ENCODE measurements around the gene TMEM131L.
"Not testable (repeated sequence)": the region's sequence is repeated elsewhere in the genome, so short reads cannot be mapped to it uniquely, and the experiment has no call there.

Gene TMEM131L

DNA sequence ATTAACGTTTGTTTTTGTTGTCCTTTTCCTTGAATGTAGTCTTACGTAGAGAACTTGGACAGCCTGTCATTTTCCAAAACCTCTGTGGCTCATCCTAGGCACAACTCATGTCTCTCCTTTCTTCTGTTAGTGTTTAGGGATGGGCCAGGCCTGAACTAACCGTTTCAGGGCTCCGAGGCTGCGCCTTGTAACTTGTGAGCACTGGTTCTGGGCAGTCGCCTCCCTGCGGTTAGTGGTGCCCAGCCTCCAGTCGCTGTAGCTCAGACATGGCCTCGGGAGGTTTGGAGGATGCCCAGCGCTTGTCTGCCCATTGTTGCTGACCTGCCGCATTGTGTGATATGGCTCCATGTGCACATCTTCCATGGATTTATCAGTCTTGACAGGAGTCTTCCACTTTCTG lies 32.8 kb downstream of the TMEM131L start:
- Histone ChIP-seq H3K4me3 (replicated peaks; ENCODE audit: low read depth, low read length) (no peak overlapping the region), H3K36me3 (ENCODE audit: control insufficient read depth, insufficient read depth, low read length) (peaks cover 6% of the 10 kb centered on the region), H3K27me3 (replicated peaks; ENCODE audit: control insufficient read depth, insufficient read depth, low read length) (no peaks in the 10 kb centered on the region)
- no peak for DNase-seq (ENCODE audit: extremely low read depth, insufficient read length)
- TF ChIP-seq, protein P1, sequence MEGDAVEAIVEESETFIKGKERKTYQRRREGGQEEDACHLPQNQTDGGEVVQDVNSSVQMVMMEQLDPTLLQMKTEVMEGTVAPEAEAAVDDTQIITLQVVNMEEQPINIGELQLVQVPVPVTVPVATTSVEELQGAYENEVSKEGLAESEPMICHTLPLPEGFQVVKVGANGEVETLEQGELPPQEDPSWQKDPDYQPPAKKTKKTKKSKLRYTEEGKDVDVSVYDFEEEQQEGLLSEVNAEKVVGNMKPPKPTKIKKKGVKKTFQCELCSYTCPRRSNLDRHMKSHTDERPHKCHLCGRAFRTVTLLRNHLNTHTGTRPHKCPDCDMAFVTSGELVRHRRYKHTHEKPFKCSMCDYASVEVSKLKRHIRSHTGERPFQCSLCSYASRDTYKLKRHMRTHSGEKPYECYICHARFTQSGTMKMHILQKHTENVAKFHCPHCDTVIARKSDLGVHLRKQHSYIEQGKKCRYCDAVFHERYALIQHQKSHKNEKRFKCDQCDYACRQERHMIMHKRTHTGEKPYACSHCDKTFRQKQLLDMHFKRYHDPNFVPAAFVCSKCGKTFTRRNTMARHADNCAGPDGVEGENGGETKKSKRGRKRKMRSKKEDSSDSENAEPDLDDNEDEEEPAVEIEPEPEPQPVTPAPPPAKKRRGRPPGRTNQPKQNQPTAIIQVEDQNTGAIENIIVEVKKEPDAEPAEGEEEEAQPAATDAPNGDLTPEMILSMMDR (IDR thresholded peaks at IDR 0.05; ENCODE audit: insufficient read depth, low read length, poor library complexity, severe bottlenecking), result no peak

DNA sequence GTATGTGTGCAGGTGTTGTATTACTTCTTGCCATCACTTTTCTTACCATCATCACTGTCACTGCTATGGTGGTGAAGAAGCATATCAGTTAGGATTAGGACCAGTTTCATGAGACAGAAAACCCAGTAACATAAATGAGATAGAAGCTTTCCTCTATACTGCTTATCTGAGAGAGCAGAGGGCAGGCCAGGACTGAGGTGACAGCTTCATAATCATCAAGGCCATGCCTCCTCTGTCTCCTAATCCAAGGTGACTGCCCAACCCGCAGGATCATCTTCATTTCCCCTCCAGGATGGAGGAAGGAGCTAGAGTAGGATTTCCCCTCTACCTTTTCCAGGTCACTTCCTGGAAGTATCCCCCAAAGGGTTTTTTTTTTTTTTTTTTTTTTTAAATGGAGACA lies 35.4 kb downstream of the TMEM131L start:
- TF ChIP-seq, protein P1 (IDR thresholded peaks at IDR 0.05; ENCODE audit: insufficient read depth, low read length, poor library complexity, severe bottlenecking), result no peak
- H3K27me3 ChIP-seq (replicated peaks; ENCODE audit: control insufficient read depth, insufficient read depth, low read length), result no peaks in the 10 kb centered on the region
- H3K4me3 ChIP-seq (replicated peaks; ENCODE audit: low read depth, low read length), result no peak overlapping the region
- peaks cover 6% of the 10 kb centered on the region for H3K36me3 ChIP-seq (ENCODE audit: control insufficient read depth, insufficient read depth, low read length)
- no peak for DNase-seq (ENCODE audit: extremely low read depth, insufficient read length)

DNA sequence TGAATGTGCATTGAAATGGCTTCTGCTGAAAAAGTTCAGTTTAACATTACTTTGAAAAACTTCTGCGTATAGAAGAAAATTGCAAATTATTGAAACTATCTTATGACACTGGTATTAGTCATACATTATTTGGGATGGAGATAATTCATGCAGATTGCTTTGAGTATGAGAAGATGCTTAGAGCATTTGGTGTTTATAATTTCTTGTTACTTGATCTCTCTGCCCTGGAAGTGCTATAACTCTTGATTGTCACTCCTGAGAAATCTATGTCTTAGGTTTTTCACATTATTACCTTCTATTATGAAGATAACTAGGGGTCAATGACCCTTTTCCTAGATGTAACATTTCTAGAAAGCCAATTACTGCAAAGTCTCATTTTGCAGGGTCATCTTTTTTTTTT lies 36.4 kb downstream of the TMEM131L start:
- Histone ChIP-seq H3K36me3 (ENCODE audit: control insufficient read depth, insufficient read depth, low read length) (peaks cover 5% of the 10 kb centered on the region), H3K4me3 (replicated peaks; ENCODE audit: low read depth, low read length) (no peak overlapping the region), H3K27me3 (replicated peaks; ENCODE audit: control insufficient read depth, insufficient read depth, low read length) (no peaks in the 10 kb centered on the region)
- TF ChIP-seq, protein P1 (IDR thresholded peaks at IDR 0.05; ENCODE audit: insufficient read depth, low read length, poor library complexity, severe bottlenecking), result no peak
- DNase-seq (ENCODE audit: extremely low read depth, insufficient read length), result no peak

DNA sequence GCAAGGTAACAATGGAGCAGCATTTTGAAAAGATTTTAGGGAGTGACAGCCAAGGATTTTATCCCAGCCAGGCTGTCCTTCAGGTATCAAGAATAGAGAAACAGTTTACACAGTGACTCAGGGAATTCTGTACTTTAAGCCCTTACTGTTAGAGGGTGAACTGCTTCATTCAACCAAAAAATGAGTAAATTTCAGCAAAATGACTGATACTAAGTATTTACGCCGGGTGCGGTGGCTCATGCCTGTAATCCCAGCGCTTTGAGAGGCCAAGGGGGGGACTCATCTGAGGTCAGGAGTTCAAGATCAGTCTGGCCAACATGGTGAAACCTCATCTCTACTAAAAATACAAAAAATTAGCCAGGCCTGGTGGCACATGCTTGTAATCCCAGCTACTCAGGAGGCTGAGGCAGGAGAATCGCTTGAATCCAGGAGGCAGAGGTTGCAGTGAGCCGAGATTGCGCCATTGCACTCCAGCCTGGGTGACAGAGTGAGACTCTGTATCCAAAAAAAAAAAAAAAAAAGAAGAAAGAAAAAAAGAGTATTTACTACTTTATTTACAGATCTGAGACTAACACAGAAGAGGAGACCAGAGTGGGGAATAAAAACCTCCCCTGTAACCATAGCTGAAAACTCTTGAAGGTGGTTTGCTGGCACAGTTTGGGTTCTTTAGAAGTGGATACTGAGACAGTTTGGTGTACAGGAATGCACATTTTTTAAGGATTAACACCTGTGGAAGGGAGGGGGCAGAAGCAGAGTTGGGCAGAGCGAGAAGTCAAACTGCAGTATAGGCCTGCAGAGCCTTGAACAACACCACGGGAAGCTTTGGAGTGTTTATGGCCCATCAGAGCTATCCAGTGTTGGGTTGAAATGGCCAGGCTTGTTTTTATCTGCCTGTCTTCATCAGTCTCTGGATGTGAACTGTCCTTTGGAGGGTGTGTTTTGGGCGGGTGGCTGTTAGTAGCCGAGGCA lies 40.5 kb downstream of the TMEM131L start:
- DNase-seq (ENCODE audit: extremely low read depth, insufficient read length), result no peak

DNA sequence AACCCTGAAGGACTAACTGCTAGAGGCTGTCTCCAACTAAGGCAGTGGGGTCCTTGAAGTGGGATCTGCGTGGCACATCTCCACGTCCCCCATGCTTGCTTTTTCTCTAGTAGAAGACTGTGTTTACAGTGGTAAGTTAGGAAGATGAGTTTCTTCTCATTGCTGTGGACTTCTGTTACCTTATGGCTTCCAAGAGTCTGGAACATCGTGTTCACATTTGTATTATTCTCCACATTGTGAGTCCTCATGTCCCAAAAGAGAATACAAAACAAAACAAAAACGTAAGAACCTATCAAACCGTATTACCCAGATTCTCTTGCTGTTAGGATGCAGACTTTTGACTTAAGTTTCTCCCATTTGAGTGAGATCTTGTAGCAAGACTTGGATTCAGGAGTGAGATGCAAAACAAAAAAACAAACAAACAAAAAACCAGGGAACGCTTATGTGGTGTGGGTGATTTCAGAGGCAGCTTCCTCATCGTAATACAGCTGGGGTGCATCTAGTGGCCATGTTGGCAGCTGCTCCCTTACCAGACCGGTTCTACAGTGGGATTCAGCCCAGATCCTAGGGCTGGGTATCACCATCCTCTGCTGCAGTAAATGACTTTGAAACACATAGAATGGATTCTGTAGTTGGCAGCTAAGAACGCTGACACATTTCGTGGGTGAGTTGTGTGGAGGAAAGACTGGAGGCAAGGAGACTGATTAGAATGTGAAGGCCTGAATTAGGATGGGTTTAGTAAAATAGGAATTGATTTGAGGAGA lies 41.3 kb downstream of the TMEM131L start:
- TF ChIP-seq, protein P1 (IDR thresholded peaks at IDR 0.05; ENCODE audit: insufficient read depth, low read length, poor library complexity, severe bottlenecking), result no peak
- no peak overlapping the region for H3K4me3 ChIP-seq (replicated peaks; ENCODE audit: low read depth, low read length)
- no peaks in the 10 kb centered on the region for H3K27me3 ChIP-seq (replicated peaks; ENCODE audit: control insufficient read depth, insufficient read depth, low read length)
- peaks cover 8% of the 10 kb centered on the region for H3K36me3 ChIP-seq (ENCODE audit: control insufficient read depth, insufficient read depth, low read length)
- no peak for DNase-seq (ENCODE audit: extremely low read depth, insufficient read length)

More for the DNA sequence above, 40.5 kb downstream of the TMEM131L start:
- Histone ChIP-seq H3K4me3 (replicated peaks; ENCODE audit: low read depth, low read length) (no peak overlapping the region), H3K36me3 (ENCODE audit: control insufficient read depth, insufficient read depth, low read length) (peaks cover 8% of the 10 kb centered on the region), H3K27me3 (replicated peaks; ENCODE audit: control insufficient read depth, insufficient read depth, low read length) (no peaks in the 10 kb centered on the region)
- TF ChIP-seq, protein P1 (IDR thresholded peaks at IDR 0.05; ENCODE audit: insufficient read depth, low read length, poor library complexity, severe bottlenecking), result no peak

DNA sequence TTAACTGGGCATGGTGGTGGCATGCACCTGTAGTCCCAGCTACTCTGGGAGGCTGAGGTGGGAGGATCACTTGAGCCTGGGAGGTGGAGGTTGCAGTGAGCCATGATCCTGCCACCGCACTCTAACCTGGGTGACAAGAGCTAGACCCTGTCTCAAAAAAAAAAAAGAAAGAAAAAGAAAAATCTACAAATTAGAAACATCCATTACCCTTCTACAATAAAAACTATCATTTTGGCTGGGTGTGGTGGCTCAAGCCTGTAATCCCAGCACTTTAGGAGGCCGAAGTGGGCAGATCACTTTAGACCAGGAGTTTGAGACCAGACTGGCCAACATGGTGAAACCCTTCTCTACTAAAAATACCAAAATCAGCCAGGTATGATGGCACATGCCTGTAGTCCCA lies 43.1 kb downstream of the TMEM131L start:
- not testable (repeated sequence) for H3K36me3 ChIP-seq (ENCODE audit: control insufficient read depth, insufficient read depth, low read length); DNase-seq (ENCODE audit: extremely low read depth, insufficient read length); H3K4me3 ChIP-seq (replicated peaks; ENCODE audit: low read depth, low read length); H3K27me3 ChIP-seq (replicated peaks; ENCODE audit: control insufficient read depth, insufficient read depth, low read length)
